A549 (cell line): ENCODE data around the gene MFAP2. TPM values are rescaled to one million over a fixed set of nuclear protein-coding genes. Genes with fewer than 3 reads are reported as not detected.

Experiments used
- ATAC-seq, 2 experiments: fragments of 200-7000 bp in 1 of 2; fragments of >200 bp in 1 of 2; cut with Nextera tagmentation in 1 of 2; cut with Tn5 transposase in 1 of 2; 3 replicates each; pipeline versions ENCODE4 v1.8.0 to v1.9.1; 2018 to 2020; ENCODE audit warnings: mild to moderate bottlenecking in 1 of 2, moderate library complexity in 1 of 2
- CTCF ChIA-PET: fragments of 300-600 bp; sonication (Branson Sonifier 250); formaldehyde crosslinking; extraction: SDS; loops from one replicate; lab custom pipeline; 2021; ENCODE audit warnings: antibody characterized with exemption, inconsistent platforms; lab: Yijun Ruan, JAX
- POLR2A ChIA-PET: fragments of 350-600 bp; formaldehyde crosslinking; extraction: SDS; loops from one replicate; lab custom pipeline; 2021; ENCODE audit warnings: antibody characterized with exemption, inconsistent platforms; lab: Yijun Ruan, JAX
- DNase-seq, 2 experiments: peaks; one replicate each; pipeline versions ENCODE4 v3.0.0 to v3.0.0-alpha.2; 2011 to 2016; ENCODE audit warnings: low read depth in 1 of 2, low spot score in 1 of 2
- FAIRE-seq: peaks from 2 replicates; lab custom pipeline; 2011; peaks lifted over from hg19 to GRCh38; lab: Jason Lieb, UNC
- H3K27ac ChIP-seq, 2 experiments: fragments of >200 bp; sonication (Bioruptor Twin); formaldehyde crosslinking; 3 replicates each; pipeline ENCODE4 v1.5.1; 2016 to 2017
- H3K4me1 ChIP-seq: fragments of >200 bp; sonication (Bioruptor Twin); formaldehyde crosslinking; 3 replicates; pipeline ENCODE4 v1.6.1; 2016
- H3K4me2 ChIP-seq: fragments of >200 bp; sonication (Bioruptor Twin); formaldehyde crosslinking; 3 replicates; pipeline ENCODE4 v1.6.1; 2016
- H3K4me3 ChIP-seq: fragments of >200 bp; sonication (Bioruptor Twin); formaldehyde crosslinking; 3 replicates; pipeline ENCODE4 v1.5.1; 2016
- H3K9me3 ChIP-seq: fragments of >200 bp; sonication (Bioruptor Twin); formaldehyde crosslinking; 3 replicates; pipeline ENCODE4 v1.6.1; 2016
- BHLHE40 ChIP-seq: IDR thresholded peaks from 2 replicates; pipeline ENCODE4 v1.6.1; 2012; ENCODE audit warnings: low read depth, low read length, inconsistent platforms
- CBX8 ChIP-seq: fragments of 200-600 bp; sonication (generic); IDR thresholded peaks from 2 replicates; pipeline ENCODE4 v1.6.1; 2016
- CHD2 ChIP-seq: fragments of 150-350 bp; IDR thresholded peaks from 2 replicates; pipeline ENCODE4 v1.6.1; 2014; ENCODE audit warnings: low read length; ENCODE audit not compliant: partially characterized antibody
- EP300 ChIP-seq, 2 experiments: fragments of >200 bp; sonication (Bioruptor Twin); formaldehyde crosslinking; IDR thresholded peaks; 2 replicates in 1 of 2; 3 replicates in 1 of 2; pipeline ENCODE4 v1.6.1; 2016 to 2017
- FOSL2 ChIP-seq, 2 experiments: fragments of 450-650 bp in 1 of 2; fragments of >200 bp in 1 of 2; sonication (Bioruptor Twin) in 1 of 2; formaldehyde crosslinking; IDR thresholded peaks; 2 replicates each; pipeline versions ENCODE4 v1.5.0 to v1.6.1; 2016 to 2020; ENCODE audit warnings: mild to moderate bottlenecking in 1 of 2, moderate library complexity in 1 of 2
- FOXS1 ChIP-seq: fragments of 250-450 bp; sonication (Bioruptor Pico); IDR thresholded peaks from 2 replicates; pipeline ENCODE4 v1.5.0; 2020; ENCODE audit warnings: mild to moderate bottlenecking, moderate library complexity
- HEYL ChIP-seq: fragments of 250-450 bp; sonication (Bioruptor Pico); IDR thresholded peaks from 2 replicates; pipeline ENCODE4 v1.8.0; 2021; ENCODE audit warnings: mild to moderate bottlenecking, moderate library complexity
- HOXA7 ChIP-seq: fragments of 250-450 bp; sonication (Bioruptor Pico); IDR thresholded peaks from 2 replicates; pipeline ENCODE4 v1.5.0; 2020; ENCODE audit warnings: mild to moderate bottlenecking, moderate library complexity
- JUN ChIP-seq, 2 experiments: fragments of >200 bp; sonication (Bioruptor Twin); formaldehyde crosslinking; IDR thresholded peaks; 2 replicates in 1 of 2; 3 replicates in 1 of 2; pipeline ENCODE4 v1.6.1; 2016 to 2017
- MAZ ChIP-seq: fragments of 150-350 bp; IDR thresholded peaks from 2 replicates; pipeline ENCODE4 v1.6.1; 2014; ENCODE audit warnings: antibody characterized with exemption, low read depth, low read length, borderline replicate concordance
- MYC ChIP-seq: IDR thresholded peaks from 2 replicates; pipeline ENCODE4 v1.6.1; 2012; ENCODE audit warnings: mild to moderate bottlenecking, inconsistent platforms, low read length, improper control_type of control experiment, borderline replicate concordance
- NPAS2 ChIP-seq: fragments of 250-450 bp; sonication (Bioruptor Pico); IDR thresholded peaks from 2 replicates; pipeline ENCODE4 v1.8.0; 2022; ENCODE audit warnings: mild to moderate bottlenecking, moderate library complexity, borderline replicate concordance
- POLR2A ChIP-seq: IDR thresholded peaks from 2 replicates; pipeline ENCODE4 v1.6.1; 2012; ENCODE audit warnings: mild to moderate bottlenecking, low read length
- RARB ChIP-seq: fragments of 250-450 bp; sonication (Bioruptor Pico); IDR thresholded peaks from 2 replicates; pipeline ENCODE4 v1.8.0; 2021; ENCODE audit warnings: mild to moderate bottlenecking, moderate library complexity
- ZFP36 ChIP-seq: fragments of 450-650 bp; IDR thresholded peaks from 2 replicates; pipeline ENCODE4 v1.6.1; 2014; ENCODE audit warnings: borderline replicate concordance; ENCODE audit not compliant: partially characterized antibody
- ZSCAN20 ChIP-seq: fragments of 250-450 bp; sonication (Bioruptor Pico); IDR thresholded peaks from 2 replicates; pipeline ENCODE4 v1.8.0; 2022; ENCODE audit warnings: mild to moderate bottlenecking, moderate library complexity
- WGBS: methylation state at CpG from one replicate; pipeline ENCODE4 v1.1.6; 2017; ENCODE audit errors: missing lambda C conversion rate; 5-methylcytosine and 5-hydroxymethylcytosine counted together
- polyA plus RNA-seq, 4 experiments: library from polyadenylated mRNA; depleted of rRNA in 3 of 4; stranded (reverse); fragments of >200 nt; fragmentation: RNase III in 1 of 4; extraction: RNeasy Plus Mini Kit Qiagen cat#74134 plus additional on column Dnase treatment in 1 of 4; gene quantifications; 2 replicates in 3 of 4; 3 replicates in 1 of 4; pipeline ENCODE4 v1.2.3, GENCODE V29; 2011 to 2017
- TF ChIP-seq, protein P1 (sequence below): IDR thresholded peaks from 2 replicates; pipeline ENCODE4 v1.6.1; 2012
- TF ChIP-seq, protein P2 (sequence below): fragments of 200-600 bp; sonication (generic); IDR thresholded peaks from 2 replicates; pipeline ENCODE4 v1.6.1; 2016; ENCODE audit warnings: antibody characterized with exemption, mild to moderate bottlenecking, moderate library complexity
- TF ChIP-seq, protein P3 (sequence below): fragments of >200 bp; sonication (Bioruptor Twin); formaldehyde crosslinking; IDR thresholded peaks from 3 replicates; pipeline ENCODE4 v1.5.1; 2016
- TF ChIP-seq, protein P4 (sequence below): fragments of >200 bp; sonication (Bioruptor Twin); formaldehyde crosslinking; IDR thresholded peaks from 3 replicates; pipeline ENCODE4 v1.6.1; 2016
- TF ChIP-seq, protein P5 (sequence below): IDR thresholded peaks from 2 replicates; pipeline ENCODE4 v1.6.1; 2012; ENCODE audit warnings: low read depth, borderline replicate concordance
- TF ChIP-seq, protein P6 (sequence below): IDR thresholded peaks from 2 replicates; pipeline ENCODE4 v1.6.1; 2012
- TF ChIP-seq, protein P7 (sequence below): fragments of 250-450 bp; sonication (Bioruptor Pico); IDR thresholded peaks from 2 replicates; pipeline ENCODE4 v1.5.0; 2020; ENCODE audit warnings: low read depth, mild to moderate bottlenecking, moderate library complexity

MFAP2 gene
- polyA plus RNA-seq, 2 of the 4 experiments (the other 2 are of a cell fraction) = 0.45 to 0.90 TPM

DNA sequence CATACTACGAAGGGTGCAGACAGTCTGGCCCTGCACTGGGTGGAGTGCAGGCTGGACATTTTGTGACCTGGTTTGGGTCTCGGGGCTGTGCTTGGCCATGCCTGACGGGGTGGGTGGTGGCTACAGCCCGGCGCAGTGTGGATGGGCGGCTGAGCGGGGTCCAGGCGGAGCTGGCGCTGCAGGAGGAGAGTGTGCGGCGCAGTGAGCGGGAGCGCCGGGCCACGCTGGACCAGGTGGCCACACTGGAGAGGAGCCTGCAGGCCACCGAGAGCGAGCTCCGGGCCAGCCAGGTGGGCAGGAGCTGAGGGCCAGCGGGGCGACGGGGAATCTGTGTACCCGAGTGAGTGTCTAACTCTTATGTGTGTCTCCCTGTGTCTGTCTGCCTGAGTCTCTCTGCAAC is 14.1 kb downstream of the MFAP2 start:
- WGBS = 96% methylated on average over 11 of the region's 22 CpGs
- FAIRE-seq (no peak), DNase-seq (no peak), ATAC-seq (no peak)
- CTCF ChIA-PET = interaction anchor here (0.6 to 2.0 kb wide), 4 partner anchors 10 to 80 kb away, joined by 3 to 6 read pairs (median 4); no protein-coding TSS in a partner anchor
- TF ChIP-seq, protein P1, sequence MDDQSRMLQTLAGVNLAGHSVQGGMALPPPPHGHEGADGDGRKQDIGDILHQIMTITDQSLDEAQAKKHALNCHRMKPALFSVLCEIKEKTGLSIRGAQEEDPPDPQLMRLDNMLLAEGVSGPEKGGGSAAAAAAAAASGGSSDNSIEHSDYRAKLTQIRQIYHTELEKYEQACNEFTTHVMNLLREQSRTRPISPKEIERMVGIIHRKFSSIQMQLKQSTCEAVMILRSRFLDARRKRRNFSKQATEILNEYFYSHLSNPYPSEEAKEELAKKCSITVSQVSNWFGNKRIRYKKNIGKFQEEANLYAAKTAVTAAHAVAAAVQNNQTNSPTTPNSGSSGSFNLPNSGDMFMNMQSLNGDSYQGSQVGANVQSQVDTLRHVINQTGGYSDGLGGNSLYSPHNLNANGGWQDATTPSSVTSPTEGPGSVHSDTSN = no peak
- TF ChIP-seq, protein P2, sequence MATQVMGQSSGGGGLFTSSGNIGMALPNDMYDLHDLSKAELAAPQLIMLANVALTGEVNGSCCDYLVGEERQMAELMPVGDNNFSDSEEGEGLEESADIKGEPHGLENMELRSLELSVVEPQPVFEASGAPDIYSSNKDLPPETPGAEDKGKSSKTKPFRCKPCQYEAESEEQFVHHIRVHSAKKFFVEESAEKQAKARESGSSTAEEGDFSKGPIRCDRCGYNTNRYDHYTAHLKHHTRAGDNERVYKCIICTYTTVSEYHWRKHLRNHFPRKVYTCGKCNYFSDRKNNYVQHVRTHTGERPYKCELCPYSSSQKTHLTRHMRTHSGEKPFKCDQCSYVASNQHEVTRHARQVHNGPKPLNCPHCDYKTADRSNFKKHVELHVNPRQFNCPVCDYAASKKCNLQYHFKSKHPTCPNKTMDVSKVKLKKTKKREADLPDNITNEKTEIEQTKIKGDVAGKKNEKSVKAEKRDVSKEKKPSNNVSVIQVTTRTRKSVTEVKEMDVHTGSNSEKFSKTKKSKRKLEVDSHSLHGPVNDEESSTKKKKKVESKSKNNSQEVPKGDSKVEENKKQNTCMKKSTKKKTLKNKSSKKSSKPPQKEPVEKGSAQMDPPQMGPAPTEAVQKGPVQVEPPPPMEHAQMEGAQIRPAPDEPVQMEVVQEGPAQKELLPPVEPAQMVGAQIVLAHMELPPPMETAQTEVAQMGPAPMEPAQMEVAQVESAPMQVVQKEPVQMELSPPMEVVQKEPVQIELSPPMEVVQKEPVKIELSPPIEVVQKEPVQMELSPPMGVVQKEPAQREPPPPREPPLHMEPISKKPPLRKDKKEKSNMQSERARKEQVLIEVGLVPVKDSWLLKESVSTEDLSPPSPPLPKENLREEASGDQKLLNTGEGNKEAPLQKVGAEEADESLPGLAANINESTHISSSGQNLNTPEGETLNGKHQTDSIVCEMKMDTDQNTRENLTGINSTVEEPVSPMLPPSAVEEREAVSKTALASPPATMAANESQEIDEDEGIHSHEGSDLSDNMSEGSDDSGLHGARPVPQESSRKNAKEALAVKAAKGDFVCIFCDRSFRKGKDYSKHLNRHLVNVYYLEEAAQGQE = no peak
- TF ChIP-seq, protein P3, sequence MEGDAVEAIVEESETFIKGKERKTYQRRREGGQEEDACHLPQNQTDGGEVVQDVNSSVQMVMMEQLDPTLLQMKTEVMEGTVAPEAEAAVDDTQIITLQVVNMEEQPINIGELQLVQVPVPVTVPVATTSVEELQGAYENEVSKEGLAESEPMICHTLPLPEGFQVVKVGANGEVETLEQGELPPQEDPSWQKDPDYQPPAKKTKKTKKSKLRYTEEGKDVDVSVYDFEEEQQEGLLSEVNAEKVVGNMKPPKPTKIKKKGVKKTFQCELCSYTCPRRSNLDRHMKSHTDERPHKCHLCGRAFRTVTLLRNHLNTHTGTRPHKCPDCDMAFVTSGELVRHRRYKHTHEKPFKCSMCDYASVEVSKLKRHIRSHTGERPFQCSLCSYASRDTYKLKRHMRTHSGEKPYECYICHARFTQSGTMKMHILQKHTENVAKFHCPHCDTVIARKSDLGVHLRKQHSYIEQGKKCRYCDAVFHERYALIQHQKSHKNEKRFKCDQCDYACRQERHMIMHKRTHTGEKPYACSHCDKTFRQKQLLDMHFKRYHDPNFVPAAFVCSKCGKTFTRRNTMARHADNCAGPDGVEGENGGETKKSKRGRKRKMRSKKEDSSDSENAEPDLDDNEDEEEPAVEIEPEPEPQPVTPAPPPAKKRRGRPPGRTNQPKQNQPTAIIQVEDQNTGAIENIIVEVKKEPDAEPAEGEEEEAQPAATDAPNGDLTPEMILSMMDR = no peak
- TF ChIP-seq BHLHE40 (no peak), HOXA7 (no peak), ZSCAN20 (CRISPR knock-in tag) (no peak), CHD2 (no peak), MAZ (no peak), NPAS2 (CRISPR knock-in tag) (no peak), MYC (no peak), HEYL (CRISPR knock-in tag) (no peak), POLR2A (no peak), RARB (no peak)
- TF ChIP-seq, protein P4, sequence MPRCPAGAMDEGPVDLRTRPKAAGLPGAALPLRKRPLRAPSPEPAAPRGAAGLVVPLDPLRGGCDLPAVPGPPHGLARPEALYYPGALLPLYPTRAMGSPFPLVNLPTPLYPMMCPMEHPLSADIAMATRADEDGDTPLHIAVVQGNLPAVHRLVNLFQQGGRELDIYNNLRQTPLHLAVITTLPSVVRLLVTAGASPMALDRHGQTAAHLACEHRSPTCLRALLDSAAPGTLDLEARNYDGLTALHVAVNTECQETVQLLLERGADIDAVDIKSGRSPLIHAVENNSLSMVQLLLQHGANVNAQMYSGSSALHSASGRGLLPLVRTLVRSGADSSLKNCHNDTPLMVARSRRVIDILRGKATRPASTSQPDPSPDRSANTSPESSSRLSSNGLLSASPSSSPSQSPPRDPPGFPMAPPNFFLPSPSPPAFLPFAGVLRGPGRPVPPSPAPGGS = no peak
- TF ChIP-seq, protein P5, sequence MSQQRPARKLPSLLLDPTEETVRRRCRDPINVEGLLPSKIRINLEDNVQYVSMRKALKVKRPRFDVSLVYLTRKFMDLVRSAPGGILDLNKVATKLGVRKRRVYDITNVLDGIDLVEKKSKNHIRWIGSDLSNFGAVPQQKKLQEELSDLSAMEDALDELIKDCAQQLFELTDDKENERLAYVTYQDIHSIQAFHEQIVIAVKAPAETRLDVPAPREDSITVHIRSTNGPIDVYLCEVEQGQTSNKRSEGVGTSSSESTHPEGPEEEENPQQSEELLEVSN = no peak
- H3K9me3 ChIP-seq = no peaks in the 10 kb centered on the region
- H3K4me1 ChIP-seq = peaks cover 22% of the 10 kb centered on the region
- H3K27ac ChIP-seq = peak overlapping the region; percentile 60 to 85; a peak in 5 of 6 replicates
- POLR2A ChIA-PET = no interaction called here
- H3K4me3 ChIP-seq = no peak overlapping the region
- no peak overlapping the region for H3K4me2 ChIP-seq

DNA sequence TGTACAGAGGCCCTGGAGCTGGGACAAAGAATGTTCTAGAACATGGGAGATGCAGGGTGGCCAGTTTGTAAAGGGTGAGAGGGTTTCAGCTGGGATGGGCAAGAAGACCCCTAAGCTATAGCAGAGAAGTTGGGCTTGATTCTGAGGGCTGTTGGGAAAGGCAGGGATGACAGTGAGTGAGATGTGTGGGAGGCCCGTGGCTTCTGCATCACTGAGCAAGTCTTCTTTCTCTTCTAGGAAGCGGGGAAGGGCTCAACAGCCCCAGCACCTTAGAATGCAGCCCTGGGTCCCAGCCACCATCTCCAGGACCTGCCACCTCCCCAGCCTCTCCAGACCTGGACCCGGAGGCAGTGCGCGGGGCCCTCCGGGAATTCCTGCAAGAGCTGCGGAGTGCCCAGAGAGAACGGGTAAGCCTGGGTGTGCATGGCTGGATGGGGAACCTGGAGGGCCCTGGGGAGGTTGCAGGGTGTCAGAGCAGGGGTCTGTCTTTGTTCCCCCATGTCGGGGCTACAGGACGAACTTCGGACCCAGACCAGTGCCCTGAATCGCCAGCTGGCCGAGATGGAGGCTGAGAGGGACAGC is 14.8 kb downstream of the MFAP2 start:
- no peak for FAIRE-seq
- POLR2A ChIA-PET = no interaction called here
- no peak for ATAC-seq

More for the DNA sequence above, 14.8 kb downstream of the MFAP2 start:
- Histone ChIP-seq H3K27ac (peak overlapping the region in 1 of 2 experiments; percentile 85; a peak in 1 of 6 replicates), H3K4me2 (no peak overlapping the region), H3K9me3 (no peaks in the 10 kb centered on the region), H3K4me3 (no peak overlapping the region), H3K4me1 (peaks cover 24% of the 10 kb centered on the region)
- 100% methylated on average over 3 of the region's 13 CpGs for WGBS
- no peak for DNase-seq
- CTCF ChIA-PET = interaction anchor here (1.9 to 2.9 kb wide), 3 partner anchors 14 to 48 kb away, joined by 6 to 12 read pairs (median 6); no protein-coding TSS in a partner anchor
- no peak for TF ChIP-seq CBX8
- TF ChIP-seq, protein P6, sequence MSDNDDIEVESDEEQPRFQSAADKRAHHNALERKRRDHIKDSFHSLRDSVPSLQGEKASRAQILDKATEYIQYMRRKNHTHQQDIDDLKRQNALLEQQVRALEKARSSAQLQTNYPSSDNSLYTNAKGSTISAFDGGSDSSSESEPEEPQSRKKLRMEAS = no peak
- no peak for TF ChIP-seq MYC
- TF ChIP-seq, protein P3 = no peak
- no peak for TF ChIP-seq FOSL2 (IDR thresholded peaks at IDR 0.05)
- TF ChIP-seq FOSL2 (CRISPR knock-in tag; IDR thresholded peaks at IDR 0.05) = no peak
- no peak for TF ChIP-seq JUN (IDR thresholded peaks at IDR 0.05)
- TF ChIP-seq ZFP36 = no peak
- TF ChIP-seq, protein P7, sequence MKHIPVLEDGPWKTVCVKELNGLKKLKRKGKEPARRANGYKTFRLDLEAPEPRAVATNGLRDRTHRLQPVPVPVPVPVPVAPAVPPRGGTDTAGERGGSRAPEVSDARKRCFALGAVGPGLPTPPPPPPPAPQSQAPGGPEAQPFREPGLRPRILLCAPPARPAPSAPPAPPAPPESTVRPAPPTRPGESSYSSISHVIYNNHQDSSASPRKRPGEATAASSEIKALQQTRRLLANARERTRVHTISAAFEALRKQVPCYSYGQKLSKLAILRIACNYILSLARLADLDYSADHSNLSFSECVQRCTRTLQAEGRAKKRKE (CRISPR knock-in tag) = no peak
- TF ChIP-seq MAZ = no peak
- no peak for TF ChIP-seq EP300 (IDR thresholded peaks at IDR 0.05)
- TF ChIP-seq FOXS1 (CRISPR knock-in tag) = no peak
